H9 (cell line): Measurements from ENCODE around the gene CTNNA3. TPM values are rescaled to one million over a fixed set of nuclear protein-coding genes. Genes with fewer than 3 reads are reported as not detected.

Experiments
- DNase-seq: peaks from one replicate; pipeline ENCODE4 v3.0.0-alpha.2; 2017
- H2AFZ ChIP-seq: one replicate; pipeline ENCODE4 v1.6.1; 2013; ENCODE audit warnings: mild to moderate bottlenecking, low read length, control low read depth, moderate library complexity
- H2AK5ac ChIP-seq: 2 replicates; pipeline ENCODE4 v1.6.1; 2013; ENCODE audit warnings: low read length, control low read depth, mixed read lengths; ENCODE audit not compliant: insufficient read length
- H2BK120ac ChIP-seq: one replicate; pipeline ENCODE4 v1.6.1; 2013; ENCODE audit warnings: low read depth, mild to moderate bottlenecking, low read length, control low read depth, inconsistent platforms; ENCODE audit not compliant: poor library complexity, severe bottlenecking
- H2BK12ac ChIP-seq: 2 replicates; pipeline ENCODE4 v1.6.1; 2013; ENCODE audit warnings: low read length, control low read depth, mixed read lengths, low read depth; ENCODE audit not compliant: insufficient read length
- H2BK15ac ChIP-seq: 2 replicates; pipeline ENCODE4 v1.6.1; 2013; ENCODE audit warnings: low read depth, low read length, control low read depth
- H2BK20ac ChIP-seq: one replicate; pipeline ENCODE4 v1.6.1; 2013; ENCODE audit warnings: low read depth, mild to moderate bottlenecking, low read length, control low read depth, inconsistent platforms; ENCODE audit not compliant: poor library complexity, severe bottlenecking
- H2BK5ac ChIP-seq: 2 replicates; pipeline ENCODE4 v1.6.1; 2013; ENCODE audit warnings: low read length, control low read depth, mixed read lengths; ENCODE audit not compliant: insufficient read length
- H3K14ac ChIP-seq: 2 replicates; pipeline ENCODE4 v1.6.1; 2013; ENCODE audit warnings: low read length, control low read depth; ENCODE audit not compliant: insufficient read depth
- H3K18ac ChIP-seq: 2 replicates; pipeline ENCODE4 v1.6.1; 2013; ENCODE audit warnings: low read depth, mild to moderate bottlenecking, mixed read lengths, low read length, control low read depth; ENCODE audit not compliant: insufficient read length
- H3K23ac ChIP-seq: 2 replicates; pipeline ENCODE4 v1.6.1; 2013; ENCODE audit warnings: low read length, control low read depth, mixed read lengths, low read depth; ENCODE audit not compliant: insufficient read length
- H3K23me2 ChIP-seq: 2 replicates; pipeline ENCODE4 v1.6.1; 2013; ENCODE audit warnings: low read depth, mild to moderate bottlenecking, mixed read lengths, low read length, control low read depth; ENCODE audit not compliant: insufficient read length, poor library complexity, severe bottlenecking
- H3K27ac ChIP-seq: 2 replicates; pipeline ENCODE4 v1.5.1; 2013; ENCODE audit warnings: low read length, control low read depth, mixed read lengths, low read depth; ENCODE audit not compliant: insufficient read length
- H3K27me3 ChIP-seq: 2 replicates; pipeline ENCODE4 v1.6.1; 2013; ENCODE audit warnings: low read length, control low read depth, inconsistent platforms; ENCODE audit not compliant: insufficient read depth
- H3K4ac ChIP-seq: 2 replicates; pipeline ENCODE4 v1.6.1; 2013; ENCODE audit warnings: low read depth, mild to moderate bottlenecking, control low read depth, inconsistent platforms, low read length, moderate library complexity
- H3K4me1 ChIP-seq: 2 replicates; pipeline ENCODE4 v1.6.1; 2013; ENCODE audit warnings: low read length, control low read depth, inconsistent platforms; ENCODE audit not compliant: insufficient read depth
- H3K4me2 ChIP-seq: 2 replicates; pipeline ENCODE4 v1.6.1; 2013; ENCODE audit warnings: low read length, control low read depth, mixed read lengths; ENCODE audit not compliant: insufficient read length, insufficient read depth
- H3K56ac ChIP-seq: 2 replicates; pipeline ENCODE4 v1.6.1; 2013; ENCODE audit warnings: low read depth, mild to moderate bottlenecking, mixed read lengths, low read length, control low read depth; ENCODE audit not compliant: insufficient read length
- H3K79me1 ChIP-seq: 2 replicates; pipeline ENCODE4 v1.6.1; 2013; ENCODE audit warnings: low read depth, mild to moderate bottlenecking, moderate library complexity, low read length, control low read depth, inconsistent platforms; ENCODE audit not compliant: insufficient read depth, poor library complexity, severe bottlenecking
- H3K79me2 ChIP-seq: 2 replicates; pipeline ENCODE4 v1.6.1; 2013; ENCODE audit warnings: low read length, control low read depth, inconsistent platforms; ENCODE audit not compliant: insufficient read depth
- H3K9ac ChIP-seq: 2 replicates; pipeline ENCODE4 v1.6.1; 2013; ENCODE audit warnings: low read length, control low read depth, mixed read lengths; ENCODE audit not compliant: insufficient read length; ENCODE audit errors: extremely low read depth
- H3K9me3 ChIP-seq: one replicate; pipeline ENCODE4 v1.6.1; 2013; ENCODE audit warnings: low read depth, low read length, inconsistent platforms; ENCODE audit not compliant: control insufficient read depth
- H3T11ph ChIP-seq: one replicate; pipeline ENCODE4 v1.6.1; 2013; ENCODE audit warnings: mild to moderate bottlenecking, low read length, control low read depth, inconsistent platforms
- H4K20me1 ChIP-seq: one replicate; pipeline ENCODE4 v1.6.1; 2013; ENCODE audit not compliant: control insufficient read depth, insufficient read length, insufficient read depth
- H4K5ac ChIP-seq: 2 replicates; pipeline ENCODE4 v1.6.1; 2013; ENCODE audit warnings: low read depth, mild to moderate bottlenecking, mixed read lengths, low read length, control low read depth; ENCODE audit not compliant: insufficient read length
- H4K8ac ChIP-seq: replicated peaks from 2 replicates; pipeline ENCODE4 v1.6.1; 2013; ENCODE audit warnings: low read length, control low read depth, mixed read lengths, low read depth; ENCODE audit not compliant: insufficient read length
- H4K91ac ChIP-seq: 2 replicates; pipeline ENCODE4 v1.6.1; 2013; ENCODE audit warnings: low read depth, mild to moderate bottlenecking, moderate library complexity, mixed read lengths, low read length, control low read depth; ENCODE audit not compliant: insufficient read length
- H3K27ac Mint-ChIP-seq, 3 experiments: 2 replicates in 2 of 3; 3 replicates in 1 of 3; pipeline ENCODE4 v1.8.0; 2020 to 2021; ENCODE audit warnings: mixed read lengths in 3 of 3, mild to moderate bottlenecking in 1 of 3, moderate library complexity in 1 of 3
- H3K27me3 Mint-ChIP-seq: 2 replicates; pipeline ENCODE4 v1.8.0; 2021; ENCODE audit warnings: low read depth, mild to moderate bottlenecking, moderate library complexity, mixed read lengths
- H3K36me3 Mint-ChIP-seq, 3 experiments: 2 replicates in 2 of 3; 3 replicates in 1 of 3; pipeline ENCODE4 v1.8.0; 2020 to 2021; ENCODE audit warnings: low read depth in 3 of 3, mixed read lengths in 3 of 3; ENCODE audit not compliant: insufficient read depth in 1 of 3
- H3K4me1 Mint-ChIP-seq, 2 experiments: 2 replicates each; pipeline ENCODE4 v1.8.0; 2020; ENCODE audit warnings: mixed read lengths in 2 of 2
- H3K4me3 Mint-ChIP-seq, 2 experiments: 2 replicates in 1 of 2; 3 replicates in 1 of 2; pipeline ENCODE4 v1.8.0; 2020 to 2021; ENCODE audit warnings: mild to moderate bottlenecking in 2 of 2, mixed read lengths in 2 of 2, moderate library complexity in 1 of 2
- H3K9me3 Mint-ChIP-seq, 2 experiments: 2 replicates in 1 of 2; 3 replicates in 1 of 2; pipeline ENCODE4 v1.8.0; 2020; ENCODE audit warnings: mild to moderate bottlenecking in 2 of 2, mixed read lengths in 2 of 2, moderate library complexity in 1 of 2
- WGBS: extraction: QIAGEN DNeasy Blood & Tissue Kit; methylation state at CpG from one replicate; pipeline ENCODE4 v1.1.7; 2013; ENCODE audit warnings: missing lambda C conversion rate, low lambda C conversion rate, mixed read lengths; ENCODE audit not compliant: insufficient read length; ENCODE audit errors: extremely low coverage; 5-methylcytosine and 5-hydroxymethylcytosine counted together
- total RNA-seq: library from RNA; stranded (reverse); gene quantifications from 2 replicates; pipeline ENCODE4 v1.2.1, GENCODE V29; 2021
- TF ChIP-seq, protein P1 (sequence below): fragments of 200-600 bp; sonication (generic); conservative IDR thresholded peaks from 3 replicates; pipeline ENCODE4 v1.8.0; 2021; ENCODE audit warnings: antibody characterized with exemption, mild to moderate bottlenecking

The CTNNA3 gene
- total RNA-seq, 1 experiment from 2014 or later: 3.3 TPM

DNA sequence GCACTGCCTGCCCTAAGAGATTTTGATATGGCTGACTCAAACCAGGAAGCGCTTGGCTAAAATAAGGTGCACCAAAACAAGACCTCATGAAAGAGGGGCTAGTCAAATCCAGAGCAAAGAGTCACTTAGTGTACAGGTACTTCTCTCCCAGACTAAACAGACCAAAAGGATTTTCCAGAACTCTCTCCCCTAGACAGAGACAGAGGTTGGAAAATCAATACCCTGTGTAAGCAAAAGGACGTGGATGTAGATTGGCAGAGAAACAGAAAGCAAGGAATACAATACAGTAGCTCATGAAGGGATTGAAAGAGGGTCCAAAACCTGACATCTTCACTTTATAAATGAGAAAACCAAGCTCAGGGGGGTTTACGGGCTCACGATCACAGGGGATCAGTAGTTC, 853.1 kb downstream of the CTNNA3 start:
- H3K79me2 ChIP-seq: no peaks in the 10 kb centered on the region
- no peak overlapping the region for H2BK120ac ChIP-seq
- H3K23me2 ChIP-seq: no peaks in the 10 kb centered on the region
- no peak overlapping the region for H3K4ac ChIP-seq
- Mint-ChIP-seq H3K4me3 (no peak overlapping the region), H3K27ac (no peak overlapping the region), H3K36me3 (no peaks in the 10 kb centered on the region), H3K9me3 (no peaks in the 10 kb centered on the region), H3K4me1 (peaks cover 5 to 9% of the 10 kb centered on the region in 2 experiments), H3K27me3 (no peaks in the 10 kb centered on the region)
- no peak overlapping the region for H2AFZ ChIP-seq
- no peaks in the 10 kb centered on the region for H3K9me3 ChIP-seq
- no peak overlapping the region for H3K14ac ChIP-seq
- no peaks in the 10 kb centered on the region for H4K20me1 ChIP-seq
- WGBS: no CpG with 5 or more reads among the region's 4 CpGs
- H3K18ac ChIP-seq: no peak overlapping the region
- no peak overlapping the region for H3K9ac ChIP-seq
- no peak overlapping the region for H4K5ac ChIP-seq
- H4K8ac ChIP-seq: no peak overlapping the region
- no peak overlapping the region for H2BK15ac ChIP-seq
- peaks cover 4% of the 10 kb centered on the region; the same call in 1 of the 2 replicates for H3K4me1 ChIP-seq
- no peak overlapping the region for H3K4me2 ChIP-seq
- no peak overlapping the region for H2BK20ac ChIP-seq
- no peaks in the 10 kb centered on the region for H3K79me1 ChIP-seq
- H3K23ac ChIP-seq: no peak overlapping the region
- TF ChIP-seq, protein P1, sequence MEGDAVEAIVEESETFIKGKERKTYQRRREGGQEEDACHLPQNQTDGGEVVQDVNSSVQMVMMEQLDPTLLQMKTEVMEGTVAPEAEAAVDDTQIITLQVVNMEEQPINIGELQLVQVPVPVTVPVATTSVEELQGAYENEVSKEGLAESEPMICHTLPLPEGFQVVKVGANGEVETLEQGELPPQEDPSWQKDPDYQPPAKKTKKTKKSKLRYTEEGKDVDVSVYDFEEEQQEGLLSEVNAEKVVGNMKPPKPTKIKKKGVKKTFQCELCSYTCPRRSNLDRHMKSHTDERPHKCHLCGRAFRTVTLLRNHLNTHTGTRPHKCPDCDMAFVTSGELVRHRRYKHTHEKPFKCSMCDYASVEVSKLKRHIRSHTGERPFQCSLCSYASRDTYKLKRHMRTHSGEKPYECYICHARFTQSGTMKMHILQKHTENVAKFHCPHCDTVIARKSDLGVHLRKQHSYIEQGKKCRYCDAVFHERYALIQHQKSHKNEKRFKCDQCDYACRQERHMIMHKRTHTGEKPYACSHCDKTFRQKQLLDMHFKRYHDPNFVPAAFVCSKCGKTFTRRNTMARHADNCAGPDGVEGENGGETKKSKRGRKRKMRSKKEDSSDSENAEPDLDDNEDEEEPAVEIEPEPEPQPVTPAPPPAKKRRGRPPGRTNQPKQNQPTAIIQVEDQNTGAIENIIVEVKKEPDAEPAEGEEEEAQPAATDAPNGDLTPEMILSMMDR: no peak
- H2AK5ac ChIP-seq: no peak overlapping the region
- H3T11ph ChIP-seq: no peak overlapping the region
- H3K27ac ChIP-seq: no peak overlapping the region
- H3K56ac ChIP-seq: no peak overlapping the region
- no peak for DNase-seq
- H2BK5ac ChIP-seq: no peak overlapping the region
- H2BK12ac ChIP-seq: no peak overlapping the region
- no peak overlapping the region for H4K91ac ChIP-seq
- no peaks in the 10 kb centered on the region for H3K27me3 ChIP-seq
